Fibroblast of skin of right biceps (primary cell): Measurements from ENCODE around the gene APOD.

Experiments used
- DNase-seq: peaks from one replicate; pipeline ENCODE4 v3.0.0-alpha.2; 2013

APOD gene

GRCh38 chr3:195584543-195584870 is 767 bp upstream of the APOD start:
- DNase-seq, result no peak

- DNase-seq, result no peak
Measured at GRCh38 chr3:195582947-195583346, 793 bp downstream of the APOD start.

DNA sequence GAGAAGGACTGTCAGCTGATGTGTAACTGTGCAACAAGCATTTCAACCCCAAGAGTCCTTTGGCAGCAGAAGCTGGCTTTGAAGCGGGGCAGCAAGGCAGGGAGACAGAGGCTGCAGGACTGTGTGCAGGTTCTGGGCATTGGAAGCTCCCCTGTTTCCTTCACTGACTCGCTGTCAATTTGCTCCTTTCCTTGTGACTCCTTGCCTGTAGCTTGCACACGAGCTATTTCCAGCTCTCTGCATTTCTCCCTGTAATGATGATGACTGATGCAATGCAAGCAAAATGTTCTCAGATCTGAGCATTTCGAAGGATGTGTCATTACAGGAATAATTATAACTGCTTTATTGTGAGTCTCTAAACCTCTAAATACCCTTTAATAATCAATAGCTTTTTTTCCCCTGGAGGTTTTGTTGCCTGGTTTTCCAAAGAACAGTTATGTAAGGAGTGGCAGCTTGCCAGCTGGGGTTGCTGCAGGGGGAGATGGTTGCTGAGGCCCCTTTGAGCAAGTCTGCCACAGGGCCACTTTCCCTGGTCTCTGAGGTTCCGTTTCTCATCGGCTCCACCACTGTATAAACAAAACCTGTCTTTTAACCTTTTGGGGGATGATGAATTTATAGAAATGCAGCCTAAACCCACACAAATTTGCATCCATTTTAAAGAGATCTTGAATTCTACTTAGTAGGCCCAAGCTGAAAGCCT is 2.8 kb downstream of the APOD start:
- peak; percentile 67 for DNase-seq

DNA sequence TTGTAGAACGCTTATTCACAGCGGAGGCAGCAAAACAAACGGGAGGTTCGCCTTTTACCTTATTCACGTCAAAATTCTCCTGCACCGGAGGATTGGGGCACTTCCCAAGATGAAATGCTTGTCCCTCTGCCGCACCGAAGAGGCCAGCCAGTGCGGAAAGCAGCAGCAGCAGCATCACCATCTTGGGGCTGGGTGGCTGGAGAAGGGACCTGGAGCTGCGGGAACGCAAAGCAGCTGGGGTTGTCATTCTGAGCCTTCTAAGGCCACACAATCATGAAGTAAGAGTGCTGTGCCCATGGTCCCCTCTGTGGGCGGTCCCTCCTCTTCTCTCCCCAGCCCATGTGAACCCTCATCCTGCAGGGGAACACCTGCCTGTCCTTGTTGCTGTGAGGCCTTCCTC is 4.5 kb downstream of the APOD start:
- DNase-seq, result no peak

DNA sequence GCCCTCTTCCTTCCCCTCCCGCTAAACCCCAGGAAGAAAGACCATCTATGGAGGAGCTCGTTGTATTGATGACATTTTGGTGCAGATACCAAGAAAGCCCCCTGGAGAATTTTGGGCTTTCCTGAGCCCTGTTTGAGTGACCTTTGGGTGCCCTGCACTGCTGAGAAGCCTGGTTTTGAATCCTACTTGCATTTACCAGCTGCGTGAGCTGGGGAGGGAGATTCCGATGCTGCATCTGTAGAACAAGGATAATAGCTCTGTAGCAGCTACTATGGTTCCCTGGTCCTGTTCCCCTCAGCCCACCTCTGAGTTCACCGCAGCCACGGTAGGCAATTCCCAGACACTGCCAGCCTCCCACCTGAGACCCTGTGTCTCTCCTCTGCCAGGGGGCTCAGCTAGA is 5.2 kb downstream of the APOD start:
- no peak for DNase-seq

- DNase-seq, result no peak
Measured at GRCh38 chr3:195577645-195578177, 6.0 kb downstream of the APOD start.

- DNase-seq, result no peak
Measured at GRCh38 chr3:195574497-195575304, 9.0 kb downstream of the APOD start.

DNA sequence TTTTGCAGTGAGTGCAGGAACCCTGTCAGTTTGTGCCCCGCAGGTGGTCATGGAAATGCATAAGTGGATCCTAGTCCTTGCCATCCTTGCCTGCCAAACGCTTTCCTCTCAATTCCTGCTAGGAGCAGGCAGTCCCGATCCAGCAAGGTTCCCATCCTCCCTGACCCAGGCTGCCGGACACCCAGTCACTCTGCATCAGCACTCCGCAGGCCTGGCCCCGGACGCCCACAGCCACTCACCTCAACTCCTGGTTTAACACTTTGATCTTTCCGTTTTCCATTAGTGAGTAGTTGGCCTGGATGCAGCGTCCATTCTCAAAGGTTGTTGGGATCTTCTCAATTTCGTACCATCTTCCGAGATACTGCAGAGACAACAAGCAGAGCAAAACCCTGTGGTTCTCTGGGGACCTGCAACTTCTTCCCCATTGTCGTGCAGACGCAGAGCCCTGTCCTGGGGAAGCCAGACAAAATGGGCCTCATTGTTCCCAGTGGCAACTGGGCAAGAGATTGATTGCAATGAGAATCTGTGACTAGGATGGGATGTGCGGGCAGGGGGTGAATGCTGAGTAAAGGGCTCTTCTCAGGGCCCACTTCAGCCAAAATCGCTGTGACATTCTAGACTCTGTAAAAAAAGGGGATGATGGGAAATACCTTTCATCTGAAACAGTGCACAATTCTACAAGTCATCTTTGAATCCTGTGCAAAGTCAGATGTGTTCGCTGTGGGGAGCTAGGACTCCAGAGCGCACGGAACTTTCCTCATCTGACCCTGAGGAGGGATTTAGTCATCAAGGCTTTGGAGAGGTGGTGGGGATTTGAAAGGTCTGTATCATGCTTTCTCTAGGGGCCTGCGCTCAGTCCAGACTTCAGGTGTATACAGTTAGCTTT is 9.9 kb downstream of the APOD start:
- DNase-seq, result no peak

DNA sequence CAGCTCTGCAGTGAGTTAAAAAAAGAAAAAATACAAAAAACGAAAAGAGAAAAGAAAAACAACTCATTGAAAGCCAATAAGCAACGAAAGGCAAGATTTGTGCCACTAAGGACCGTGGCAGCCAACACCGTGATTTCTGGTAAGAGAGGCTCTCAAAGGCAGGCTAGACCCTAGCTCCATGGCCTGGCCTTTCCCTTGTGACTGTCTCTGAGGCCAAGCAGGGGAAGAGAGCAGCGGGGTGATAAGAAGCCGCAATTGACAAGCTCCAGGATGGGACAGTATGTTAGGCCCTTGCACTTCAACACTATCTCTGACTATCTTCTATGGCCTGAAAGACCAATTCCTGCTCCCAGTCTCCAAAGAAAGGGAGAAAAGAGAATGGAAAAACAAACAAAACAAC is 12.4 kb downstream of the APOD start:
- no peak for DNase-seq

GRCh38 chr3:195570912-195571311 is 12.8 kb downstream of the APOD start:
- DNase-seq, result no peak

DNA sequence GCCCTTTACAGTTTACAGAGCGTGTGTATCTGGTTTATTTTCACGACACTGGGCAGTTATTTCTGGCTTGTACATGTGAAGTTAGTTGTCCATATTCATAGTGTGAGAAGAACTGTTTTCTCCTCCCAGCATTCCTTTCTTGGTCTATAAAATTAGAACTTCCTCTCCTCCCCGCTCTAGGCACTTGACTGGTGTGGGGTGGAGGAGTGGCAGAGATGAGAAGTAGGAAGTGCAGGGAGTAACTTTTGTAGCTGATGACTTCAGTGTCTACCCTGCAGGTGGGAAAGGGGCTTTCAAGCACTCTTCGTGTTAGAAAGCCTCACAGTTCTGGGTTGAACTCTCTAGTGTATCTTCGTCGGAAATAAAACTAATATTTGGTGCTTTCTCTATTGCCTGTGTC is 13.4 kb downstream of the APOD start:
- no peak for DNase-seq

DNA sequence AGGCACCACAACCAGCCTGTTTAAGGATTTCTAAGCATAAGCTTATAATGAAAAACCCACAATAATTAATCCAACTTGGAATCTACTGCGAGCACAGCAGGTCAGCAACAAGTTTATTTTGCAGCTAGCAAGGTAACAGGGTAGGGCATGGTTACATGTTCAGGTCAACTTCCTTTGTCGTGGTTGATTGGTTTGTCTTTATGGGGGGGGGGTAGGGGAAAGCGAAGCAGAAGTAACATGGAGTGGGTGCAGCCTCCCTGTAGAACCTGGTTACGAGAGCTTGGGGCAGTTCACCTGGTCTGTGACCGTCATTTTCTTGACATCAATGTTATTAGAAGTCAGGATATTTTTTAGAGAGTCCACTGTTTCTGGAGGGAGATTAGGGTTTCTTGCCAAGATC is 15.1 kb downstream of the APOD start:
- no peak for DNase-seq

DNA sequence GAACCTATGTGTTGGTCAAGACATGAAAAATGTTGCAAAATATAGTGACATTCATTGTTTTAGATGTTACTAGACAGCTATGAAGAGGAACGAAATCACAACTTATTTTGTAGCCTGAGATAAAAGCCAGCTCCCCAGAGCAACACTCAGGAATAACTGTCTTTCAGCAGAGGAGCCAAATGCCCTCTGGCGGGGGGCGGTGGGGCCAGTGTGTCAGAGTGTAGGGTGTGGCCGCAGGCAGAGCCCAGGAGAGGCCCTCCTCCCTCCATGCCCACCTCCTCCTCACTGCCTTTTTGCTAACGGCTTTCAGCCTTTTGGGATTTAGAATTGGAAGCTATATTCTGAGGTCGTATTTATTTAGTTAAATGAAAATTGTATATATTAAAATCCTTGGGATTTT is 16.9 kb downstream of the APOD start:
- no peak for DNase-seq

GRCh38 chr3:195565716-195566115 is 18.0 kb downstream of the APOD start:
- DNase-seq, result no peak

GRCh38 chr3:195563317-195563716 is 20.4 kb downstream of the APOD start:
- DNase-seq, result no peak

DNA sequence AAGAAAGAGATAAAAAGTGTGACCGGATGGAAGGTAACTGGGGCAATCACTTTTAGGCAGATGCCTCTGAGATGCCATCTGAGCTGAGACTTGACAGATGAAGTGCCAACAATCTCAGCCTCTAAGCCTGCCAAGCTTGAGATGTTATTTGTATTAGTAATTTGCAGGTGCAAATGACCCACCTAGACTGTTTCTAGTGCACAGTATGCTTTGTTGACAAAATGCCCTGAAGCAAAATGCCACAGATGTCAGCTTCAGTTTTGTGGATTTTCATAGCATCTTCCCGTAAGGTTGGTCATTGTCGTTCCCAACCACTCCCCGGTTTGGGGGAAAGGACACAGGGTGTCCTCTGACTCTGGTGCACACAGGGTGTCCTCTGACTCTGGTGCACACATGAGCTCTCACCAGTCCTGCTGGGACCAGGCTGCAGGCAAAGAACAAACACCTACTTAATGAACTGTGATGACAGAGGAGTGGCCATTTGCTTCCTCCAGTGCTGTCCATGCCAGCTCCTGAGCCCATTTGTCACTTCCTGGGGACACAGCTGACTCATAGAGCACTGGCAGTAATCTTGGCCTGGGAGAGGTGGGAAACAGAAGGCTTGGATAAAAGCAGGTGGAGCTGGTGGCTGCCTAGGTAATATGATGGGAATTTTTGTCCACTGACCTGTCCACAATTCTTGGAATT is 23.9 kb downstream of the APOD start:
- DNase-seq, result no peak

GRCh38 chr3:195558602-195559001 is 25.1 kb downstream of the APOD start:
- no peak for DNase-seq

DNA sequence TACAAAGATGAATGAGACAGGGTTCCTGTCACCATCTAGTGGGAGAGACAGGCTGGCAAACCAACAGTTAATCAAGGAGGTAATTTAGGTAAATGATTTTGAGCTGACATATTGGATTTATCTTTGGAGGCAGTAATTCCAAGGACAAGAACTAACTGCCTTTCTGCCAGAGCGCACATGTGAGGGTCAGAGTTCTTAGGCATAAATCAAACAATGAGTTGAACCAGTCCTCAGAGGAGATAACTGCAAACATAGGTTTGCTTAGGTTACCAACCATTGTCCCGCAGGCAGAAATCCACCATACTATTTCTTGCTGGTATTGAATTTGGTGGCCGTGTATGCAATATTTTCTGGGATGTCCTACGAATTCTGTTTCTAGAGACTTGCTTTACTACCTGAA is 26.4 kb downstream of the APOD start:
- DNase-seq, result no peak

DNA sequence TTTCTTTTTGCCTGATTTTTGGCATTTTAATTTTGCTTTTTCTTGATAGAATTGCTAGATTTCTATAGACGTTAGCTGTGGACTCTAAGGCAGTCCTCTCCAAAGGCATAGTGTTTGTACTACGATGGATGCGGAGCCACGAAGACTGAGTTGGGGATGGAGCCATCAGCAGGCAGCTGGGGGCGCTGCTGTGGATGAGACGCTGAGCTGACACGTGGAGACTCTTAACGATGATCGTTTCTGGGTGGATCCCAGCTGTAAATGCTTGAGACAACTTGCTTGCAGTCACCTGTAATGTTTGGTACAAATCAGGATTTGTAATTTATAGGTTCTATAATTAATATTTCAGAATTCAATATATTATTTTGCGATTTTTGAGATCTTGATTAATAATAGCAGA is 27.4 kb downstream of the APOD start:
- DNase-seq, result no peak

DNA sequence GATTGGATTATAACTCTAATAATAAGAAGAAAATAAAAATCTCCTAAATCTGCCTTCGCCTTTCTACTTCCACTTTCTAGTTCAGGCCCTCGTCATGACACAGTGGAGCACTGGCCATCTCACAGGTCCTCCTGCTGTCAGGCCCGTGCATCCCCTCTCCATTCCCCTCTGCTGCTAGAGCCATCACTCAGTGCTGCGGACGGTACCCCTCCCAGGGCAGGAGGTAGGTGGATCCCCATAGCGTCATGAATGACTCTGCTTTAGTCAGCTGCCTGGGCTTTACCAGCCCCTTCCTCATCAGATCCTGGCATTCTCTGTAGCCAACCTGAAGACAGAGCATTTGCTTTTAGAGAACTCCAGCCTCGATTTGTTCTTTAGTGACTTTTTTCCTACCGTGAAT is 28.6 kb downstream of the APOD start:
- DNase-seq, result no peak

GRCh38 chr3:195554458-195554857 is 29.3 kb downstream of the APOD start:
- DNase-seq, result no peak

GRCh38 chr3:195553268-195553667 is 30.5 kb downstream of the APOD start:
- no peak for DNase-seq
